HepG2 (cell line): ENCODE results near the gene IPMK. TPM values are rescaled to one million over a fixed set of nuclear protein-coding genes. Genes with fewer than 3 reads are reported as not detected.
A peak's percentile ranks its signal among the peaks of the same experiment; 100 is the strongest.

ENCODE experiments used
- EP300 ChIP-seq, 3 experiments: sonication (generic) in 1 of 3; formaldehyde crosslinking in 1 of 3; IDR thresholded peaks; 2 replicates each; pipeline versions ENCODE4 v1.5.1 to v1.6.1; 2011 to 2020; ENCODE audit warnings: low read depth in 2 of 3, low read length in 2 of 3, borderline replicate concordance in 1 of 3, improper control_type of control experiment in 1 of 3, mild to moderate bottlenecking in 1 of 3, missing genetic modification reagents in 1 of 3, moderate library complexity in 1 of 3
- FOSL2 ChIP-seq: sonication (generic); formaldehyde crosslinking; IDR thresholded peaks from 2 replicates; pipeline ENCODE4 v1.4.0; 2020; ENCODE audit warnings: missing genetic modification reagents
- KAT8 ChIP-seq: IDR thresholded peaks from 2 replicates; pipeline ENCODE4 v1.6.1; 2016; ENCODE audit warnings: missing genetic modification reagents, missing compliant biosample characterization
- SATB2 ChIP-seq: sonication (generic); formaldehyde crosslinking; IDR thresholded peaks from 2 replicates; pipeline ENCODE4 v1.5.0; 2020; ENCODE audit warnings: missing genetic modification reagents
- SOX13 ChIP-seq, 3 experiments: fragments of 450-650 bp in 1 of 3; sonication (generic) in 1 of 3; formaldehyde crosslinking in 1 of 3; IDR thresholded peaks in 2 of 3; conservative IDR thresholded peaks in 1 of 3; 2 replicates each; pipeline versions ENCODE4 v1.5.0 to v1.6.1; 2016 to 2020; ENCODE audit warnings: antibody characterized with exemption in 1 of 3, mild to moderate bottlenecking in 1 of 3, missing compliant biosample characterization in 1 of 3, missing genetic modification reagents in 1 of 3, moderate library complexity in 1 of 3
- SOX6 ChIP-seq, 2 experiments: fragments of 450-650 bp in 1 of 2; sonication (generic) in 1 of 2; formaldehyde crosslinking in 1 of 2; IDR thresholded peaks; 2 replicates each; pipeline versions ENCODE4 v1.4.0 to v1.6.1; 2017 to 2020; ENCODE audit warnings: antibody characterized with exemption in 1 of 2, mild to moderate bottlenecking in 1 of 2, missing genetic modification reagents in 1 of 2
- SRSF4 ChIP-seq: fragments of 200-400 bp; formaldehyde crosslinking; IDR thresholded peaks from one replicate; pipeline ENCODE4 v1.6.1; 2018; ENCODE audit warnings: mild to moderate bottlenecking, low read depth, low read length, moderate library complexity; ENCODE audit not compliant: poor library complexity, severe bottlenecking
- TCF7 ChIP-seq: sonication (generic); IDR thresholded peaks from 2 replicates; pipeline ENCODE4 v1.6.1; 2016; ENCODE audit warnings: antibody characterized with exemption, low read depth
- U2AF2 ChIP-seq: fragments of 200-400 bp; formaldehyde crosslinking; IDR thresholded peaks from 2 replicates; pipeline ENCODE4 v1.6.1; 2017; ENCODE audit warnings: low read depth, mild to moderate bottlenecking, low read length
- polyA plus RNA-seq, 8 experiments: library from polyadenylated mRNA; depleted of rRNA in 3 of 8; stranded (reverse) in 7 of 8; unstranded in 1 of 8; fragments of >200 nt; fragmentation: Illumina TruSeq in 4 of 8; extraction: Trizol in 4 of 8; gene quantifications; 2 replicates each; pipeline versions ENCODE4 v1.2.1 to v1.2.3, GENCODE V29; 2011 to 2016; ENCODE audit warnings: low read depth in 4 of 8, missing spikeins in 1 of 8, mixed read lengths in 1 of 8; ENCODE audit not compliant: insufficient read depth in 1 of 8
- total RNA-seq, 5 experiments: library from RNA; depleted of rRNA; stranded (reverse); fragments of >200 nt; fragmentation: Illumina TruSeq; extraction: Trizol; gene quantifications; 2 replicates each; pipeline ENCODE4 v1.2.3, GENCODE V29; 2016; ENCODE audit warnings: low read depth in 1 of 5
- TF ChIP-seq, protein P1 (sequence below): IDR thresholded peaks from 2 replicates; pipeline ENCODE4 v1.6.1; 2016; ENCODE audit warnings: missing compliant biosample characterization, missing genetic modification reagents, borderline replicate concordance
- TF ChIP-seq, protein P2 (sequence below), 2 experiments: sonication (generic) in 1 of 2; formaldehyde crosslinking in 1 of 2; IDR thresholded peaks; 2 replicates each; pipeline versions ENCODE4 v1.4.0 to v1.6.1; 2016 to 2020; ENCODE audit warnings: borderline replicate concordance in 1 of 2, low read depth in 1 of 2, mild to moderate bottlenecking in 1 of 2, missing genetic modification reagents in 1 of 2
- TF ChIP-seq, protein P3 (sequence below): sonication (generic); formaldehyde crosslinking; IDR thresholded peaks from 2 replicates; pipeline ENCODE4 v1.9.0; 2021; ENCODE audit warnings: missing genetic modification reagents, borderline replicate concordance
- TF ChIP-seq, protein P4 (sequence below): IDR thresholded peaks from 2 replicates; pipeline ENCODE4 v1.6.1; 2016; ENCODE audit warnings: mild to moderate bottlenecking

The IPMK gene
- total and polyA plus RNA-seq, 2 of the 13 experiments (the other 11 are each of a cell fraction or from before 2014, with no cell fraction given) = 2.7 to 3.9 TPM

DNA sequence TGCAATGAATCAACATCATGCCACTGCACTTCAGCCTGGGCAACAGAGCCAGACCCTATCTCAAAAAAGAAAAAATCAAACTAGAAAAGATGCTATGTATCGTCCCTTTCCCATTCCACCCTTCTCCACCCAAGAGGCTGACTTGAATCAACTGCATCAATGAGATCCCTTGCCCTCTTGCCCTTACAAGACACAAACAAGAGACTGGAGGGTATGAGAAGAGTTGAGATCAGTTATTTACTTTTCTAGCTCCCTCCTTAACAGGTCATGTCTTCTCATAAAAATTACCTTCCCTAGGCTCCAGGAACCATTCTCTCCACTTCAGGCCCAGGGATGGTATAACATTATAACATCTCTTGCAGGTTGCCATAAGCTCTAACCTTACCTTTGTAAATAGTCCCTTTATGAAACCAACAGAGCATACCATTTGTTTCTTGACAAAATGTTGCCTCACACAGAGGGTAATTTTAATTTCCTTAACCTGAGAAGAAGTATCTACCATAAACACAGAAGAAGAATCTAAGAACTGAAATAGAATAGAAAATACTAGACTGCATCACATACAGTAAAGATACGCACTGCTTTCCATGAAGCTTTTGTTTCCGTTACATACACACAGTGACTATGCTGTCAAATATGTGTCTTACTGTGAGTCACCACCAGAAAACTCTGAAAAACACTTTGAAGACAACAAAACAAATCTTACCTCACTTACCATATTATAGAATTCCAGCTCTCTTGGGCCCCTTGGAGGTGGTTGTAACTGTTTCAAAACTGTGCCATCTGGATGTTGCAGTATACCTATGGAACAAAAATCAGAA is 30.5 kb downstream of the IPMK start (continued):
- TF ChIP-seq SOX13 (IDR thresholded peaks at IDR 0.05) (0 out of 2 replicates have a peak, but pooled peaks have one; percentile 52), SOX13 (CRISPR knock-in tag; conservative IDR thresholded peaks at IDR 0.05 in 1 of 2, IDR thresholded peaks at IDR 0.05 in 1 of 2) (peak in 1 of 2 experiments; percentile 86; a peak in 2 of 4 replicates), FOSL2 (peak; percentile 93), SOX6 (IDR thresholded peaks at IDR 0.05) (no peak), SOX6 (CRISPR knock-in tag; IDR thresholded peaks at IDR 0.05) (peak; percentile 74), TCF7 (peak; percentile 56), EP300 (IDR thresholded peaks at IDR 0.05; ENCODE audit: low read depth in 2 of 2, low read length in 2 of 2) (peak in 1 of 2 experiments; percentile 57; a peak in 2 of 4 replicates), EP300 (CRISPR knock-in tag; IDR thresholded peaks at IDR 0.05; ENCODE audit: borderline replicate concordance) (peak; percentile 64; the same call in 1 of the 2 replicates), KAT8 (CRISPR knock-in tag) (0 out of 2 replicates have a peak, but pooled peaks have one; percentile 33), SATB2 (CRISPR knock-in tag) (no peak), U2AF2 (no peak), SRSF4 (no peak)
- TF ChIP-seq, protein P1, sequence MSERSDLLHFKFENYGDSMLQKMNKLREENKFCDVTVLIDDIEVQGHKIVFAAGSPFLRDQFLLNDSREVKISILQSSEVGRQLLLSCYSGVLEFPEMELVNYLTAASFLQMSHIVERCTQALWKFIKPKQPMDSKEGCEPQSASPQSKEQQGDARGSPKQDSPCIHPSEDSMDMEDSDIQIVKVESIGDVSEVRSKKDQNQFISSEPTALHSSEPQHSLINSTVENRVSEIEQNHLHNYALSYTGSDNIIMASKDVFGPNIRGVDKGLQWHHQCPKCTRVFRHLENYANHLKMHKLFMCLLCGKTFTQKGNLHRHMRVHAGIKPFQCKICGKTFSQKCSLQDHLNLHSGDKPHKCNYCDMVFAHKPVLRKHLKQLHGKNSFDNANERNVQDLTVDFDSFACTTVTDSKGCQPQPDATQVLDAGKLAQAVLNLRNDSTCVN (CRISPR knock-in tag) = no peak
- TF ChIP-seq, protein P2, sequence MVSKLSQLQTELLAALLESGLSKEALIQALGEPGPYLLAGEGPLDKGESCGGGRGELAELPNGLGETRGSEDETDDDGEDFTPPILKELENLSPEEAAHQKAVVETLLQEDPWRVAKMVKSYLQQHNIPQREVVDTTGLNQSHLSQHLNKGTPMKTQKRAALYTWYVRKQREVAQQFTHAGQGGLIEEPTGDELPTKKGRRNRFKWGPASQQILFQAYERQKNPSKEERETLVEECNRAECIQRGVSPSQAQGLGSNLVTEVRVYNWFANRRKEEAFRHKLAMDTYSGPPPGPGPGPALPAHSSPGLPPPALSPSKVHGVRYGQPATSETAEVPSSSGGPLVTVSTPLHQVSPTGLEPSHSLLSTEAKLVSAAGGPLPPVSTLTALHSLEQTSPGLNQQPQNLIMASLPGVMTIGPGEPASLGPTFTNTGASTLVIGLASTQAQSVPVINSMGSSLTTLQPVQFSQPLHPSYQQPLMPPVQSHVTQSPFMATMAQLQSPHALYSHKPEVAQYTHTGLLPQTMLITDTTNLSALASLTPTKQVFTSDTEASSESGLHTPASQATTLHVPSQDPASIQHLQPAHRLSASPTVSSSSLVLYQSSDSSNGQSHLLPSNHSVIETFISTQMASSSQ (IDR thresholded peaks at IDR 0.05; ENCODE audit: low read depth) = no peak
- TF ChIP-seq, protein P2 (CRISPR knock-in tag; IDR thresholded peaks at IDR 0.05; ENCODE audit: borderline replicate concordance) = no peak
- TF ChIP-seq, protein P3, sequence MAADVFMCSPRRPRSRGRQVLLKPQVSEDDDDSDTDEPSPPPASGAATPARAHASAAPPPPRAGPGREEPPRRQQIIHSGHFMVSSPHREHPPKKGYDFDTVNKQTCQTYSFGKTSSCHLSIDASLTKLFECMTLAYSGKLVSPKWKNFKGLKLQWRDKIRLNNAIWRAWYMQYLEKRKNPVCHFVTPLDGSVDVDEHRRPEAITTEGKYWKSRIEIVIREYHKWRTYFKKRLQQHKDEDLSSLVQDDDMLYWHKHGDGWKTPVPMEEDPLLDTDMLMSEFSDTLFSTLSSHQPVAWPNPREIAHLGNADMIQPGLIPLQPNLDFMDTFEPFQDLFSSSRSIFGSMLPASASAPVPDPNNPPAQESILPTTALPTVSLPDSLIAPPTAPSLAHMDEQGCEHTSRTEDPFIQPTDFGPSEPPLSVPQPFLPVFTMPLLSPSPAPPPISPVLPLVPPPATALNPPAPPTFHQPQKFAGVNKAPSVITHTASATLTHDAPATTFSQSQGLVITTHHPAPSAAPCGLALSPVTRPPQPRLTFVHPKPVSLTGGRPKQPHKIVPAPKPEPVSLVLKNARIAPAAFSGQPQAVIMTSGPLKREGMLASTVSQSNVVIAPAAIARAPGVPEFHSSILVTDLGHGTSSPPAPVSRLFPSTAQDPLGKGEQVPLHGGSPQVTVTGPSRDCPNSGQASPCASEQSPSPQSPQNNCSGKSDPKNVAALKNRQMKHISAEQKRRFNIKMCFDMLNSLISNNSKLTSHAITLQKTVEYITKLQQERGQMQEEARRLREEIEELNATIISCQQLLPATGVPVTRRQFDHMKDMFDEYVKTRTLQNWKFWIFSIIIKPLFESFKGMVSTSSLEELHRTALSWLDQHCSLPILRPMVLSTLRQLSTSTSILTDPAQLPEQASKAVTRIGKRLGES (CRISPR knock-in tag) = no peak
- TF ChIP-seq, protein P4, sequence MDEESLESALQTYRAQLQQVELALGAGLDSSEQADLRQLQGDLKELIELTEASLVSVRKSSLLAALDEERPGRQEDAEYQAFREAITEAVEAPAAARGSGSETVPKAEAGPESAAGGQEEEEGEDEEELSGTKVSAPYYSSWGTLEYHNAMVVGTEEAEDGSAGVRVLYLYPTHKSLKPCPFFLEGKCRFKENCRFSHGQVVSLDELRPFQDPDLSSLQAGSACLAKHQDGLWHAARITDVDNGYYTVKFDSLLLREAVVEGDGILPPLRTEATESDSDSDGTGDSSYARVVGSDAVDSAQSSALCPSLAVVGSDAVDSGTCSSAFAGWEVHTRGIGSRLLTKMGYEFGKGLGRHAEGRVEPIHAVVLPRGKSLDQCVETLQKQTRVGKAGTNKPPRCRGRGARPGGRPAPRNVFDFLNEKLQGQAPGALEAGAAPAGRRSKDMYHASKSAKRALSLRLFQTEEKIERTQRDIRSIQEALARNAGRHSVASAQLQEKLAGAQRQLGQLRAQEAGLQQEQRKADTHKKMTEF (CRISPR knock-in tag) = peak; percentile 48; the same call in 1 of the 2 replicates
